HepG2 (cell line): ENCODE measurements around the gene KIF26B. TPM values are rescaled to one million over a fixed set of nuclear protein-coding genes. Genes with fewer than 3 reads are reported as not detected.

ENCODE experiments used
- ATAC-seq: fragments of 200-7000 bp; cut with Tn5 transposase; 3 replicates; pipeline ENCODE4 v1.9.1; 2020; ENCODE audit warnings: mild to moderate bottlenecking, moderate library complexity
- BruUV-seq: library from RNA; stranded (reverse); fragments of 400-500 nt; replicated peaks from 2 replicates; lab custom pipeline; 2021; lab: Mats Ljungman, UMichigan
- CTCF ChIA-PET: fragments of 300-600 bp; formaldehyde crosslinking; extraction: SDS; loops from one replicate; lab custom pipeline; 2021; ENCODE audit warnings: low total read pairs, inconsistent platforms, low intra/inter-chr PET ratio; lab: Yijun Ruan, JAX
- POLR2A ChIA-PET: fragments of 350-600 bp; sonication (Branson Sonifier 250); formaldehyde crosslinking; loops from one replicate; lab custom pipeline; 2020; ENCODE audit warnings: antibody characterized with exemption, inconsistent platforms; lab: Yijun Ruan, JAX
- DNase-seq: peaks from one replicate; pipeline ENCODE4 v3.0.0-alpha.2; 2015; ENCODE audit warnings: low spot score
- FAIRE-seq: peaks from 3 replicates; lab custom pipeline; 2011; peaks lifted over from hg19 to GRCh38; lab: Jason Lieb, UNC
- H2AFZ ChIP-seq: one replicate; pipeline ENCODE4 v1.6.1; 2011; ENCODE audit warnings: low read length, inconsistent platforms
- H3K27ac ChIP-seq: fragments of 300-600 bp; 3 replicates; pipeline ENCODE4 v1.8.0; 2011; ENCODE audit warnings: mixed run types, mild to moderate bottlenecking, mixed read lengths, low read length, inconsistent platforms; ENCODE audit not compliant: insufficient read depth; ENCODE audit errors: extremely low read length
- H3K27me3 ChIP-seq, 2 experiments: fragments of 200-600 bp in 1 of 2; 2 replicates in 1 of 2; 3 replicates in 1 of 2; pipeline versions ENCODE4 v1.6.0 to v1.8.0; 2011; ENCODE audit warnings: low read length in 2 of 2, mild to moderate bottlenecking in 2 of 2, moderate library complexity in 2 of 2, inconsistent platforms in 1 of 2; ENCODE audit not compliant: insufficient read depth in 2 of 2, control insufficient read depth in 1 of 2
- H3K36me3 ChIP-seq, 2 experiments: fragments of 200-600 bp in 1 of 2; replicated peaks in 1 of 2; 2 replicates in 1 of 2; 3 replicates in 1 of 2; pipeline versions ENCODE4 v1.5.1 to v1.8.0; 2011; ENCODE audit warnings: low read length in 2 of 2, inconsistent platforms in 1 of 2; ENCODE audit not compliant: insufficient read depth in 2 of 2, control insufficient read depth in 1 of 2
- H3K4me1 ChIP-seq: 2 replicates; pipeline ENCODE4 v1.5.1; 2012; ENCODE audit warnings: low read length, inconsistent platforms; ENCODE audit not compliant: insufficient read depth
- H3K4me2 ChIP-seq: 2 replicates; pipeline ENCODE4 v1.6.0; 2011; ENCODE audit warnings: low read depth, low read length, inconsistent platforms
- H3K4me3 ChIP-seq, 3 experiments: fragments of 200-600 bp in 1 of 3; sonication (generic), shearing (Covaris generic) in 1 of 3; replicated peaks in 1 of 3; 2 replicates each; pipeline ENCODE4 v1.5.1; 2011 to 2016; ENCODE audit warnings: low read length in 3 of 3, inconsistent platforms in 2 of 3, low read depth in 2 of 3, mild to moderate bottlenecking in 2 of 3, control low read depth in 1 of 3, mixed read lengths in 1 of 3; ENCODE audit not compliant: insufficient read depth in 1 of 3
- H3K79me2 ChIP-seq: one replicate; pipeline ENCODE4 v1.6.1; 2011; ENCODE audit warnings: low read length, inconsistent platforms; ENCODE audit not compliant: insufficient read depth
- H3K9ac ChIP-seq: 2 replicates; pipeline ENCODE4 v1.6.0; 2011; ENCODE audit warnings: mild to moderate bottlenecking, low read depth, low read length, inconsistent platforms; ENCODE audit not compliant: insufficient read depth
- H3K9me3 ChIP-seq: 2 replicates; pipeline ENCODE4 v1.5.1; 2012; ENCODE audit warnings: mild to moderate bottlenecking, low read length
- H4K20me1 ChIP-seq: 2 replicates; pipeline ENCODE4 v1.6.0; 2011; ENCODE audit warnings: inconsistent platforms, mild to moderate bottlenecking, low read length, moderate library complexity; ENCODE audit not compliant: insufficient read depth
- CENPT ChIP-seq: sonication (generic); formaldehyde crosslinking; IDR thresholded peaks from 2 replicates; pipeline ENCODE4 v1.8.0; 2022; ENCODE audit warnings: low read depth, mild to moderate bottlenecking, moderate library complexity, missing genetic modification reagents
- ELK4 ChIP-seq: sonication (generic); formaldehyde crosslinking; IDR thresholded peaks from 2 replicates; pipeline ENCODE4 v1.9.0; 2021; ENCODE audit warnings: missing genetic modification reagents, borderline replicate concordance
- FOXA1 ChIP-seq, 2 experiments: fragments of 450-650 bp in 1 of 2; sonication (generic) in 1 of 2; formaldehyde crosslinking in 1 of 2; IDR thresholded peaks; 2 replicates each; pipeline versions ENCODE4 v1.4.0 to v1.6.1; 2016 to 2020; ENCODE audit warnings: missing genetic modification reagents in 1 of 2
- IRX3 ChIP-seq: sonication (generic); formaldehyde crosslinking; IDR thresholded peaks from 2 replicates; pipeline ENCODE4 v1.8.1; 2023; ENCODE audit warnings: mild to moderate bottlenecking, low read depth, missing genetic modification reagents, borderline replicate concordance
- KLF9 ChIP-seq: IDR thresholded peaks from 2 replicates; pipeline ENCODE4 v1.6.1; 2016; ENCODE audit warnings: low read depth
- PAWR ChIP-seq: sonication (generic); formaldehyde crosslinking; IDR thresholded peaks from 2 replicates; pipeline ENCODE4 v1.4.0; 2020; ENCODE audit warnings: missing genetic modification reagents, mild to moderate bottlenecking, borderline replicate concordance
- TBP ChIP-seq: sonication (generic); formaldehyde crosslinking; IDR thresholded peaks from 2 replicates; pipeline ENCODE4 v1.5.0; 2020; ENCODE audit warnings: missing genetic modification reagents
- TGIF2 ChIP-seq: IDR thresholded peaks from 2 replicates; pipeline ENCODE4 v1.6.1; 2016; ENCODE audit warnings: control low read depth, missing compliant biosample characterization
- TSC22D2 ChIP-seq: sonication (generic); formaldehyde crosslinking; IDR thresholded peaks from 2 replicates; pipeline ENCODE4 v1.5.1; 2020; ENCODE audit warnings: missing genetic modification reagents, mild to moderate bottlenecking, borderline replicate concordance
- ZBTB1 ChIP-seq: sonication (generic); formaldehyde crosslinking; IDR thresholded peaks from 2 replicates; pipeline ENCODE4 v1.4.0; 2020; ENCODE audit warnings: missing genetic modification reagents, borderline replicate concordance
- ZBTB42 ChIP-seq: sonication (generic); formaldehyde crosslinking; IDR thresholded peaks from 2 replicates; pipeline ENCODE4 v1.5.0; 2020; ENCODE audit warnings: mild to moderate bottlenecking, missing genetic modification reagents
- ZNF124 ChIP-seq: sonication (generic); formaldehyde crosslinking; IDR thresholded peaks from 2 replicates; pipeline ENCODE4 v1.4.0; 2020; ENCODE audit warnings: missing genetic modification reagents
- ZNF296 ChIP-seq: sonication (generic); formaldehyde crosslinking; conservative IDR thresholded peaks from 2 replicates; pipeline ENCODE4 v1.5.0; 2020; ENCODE audit warnings: mild to moderate bottlenecking, missing genetic modification reagents
- ZNF451 ChIP-seq: sonication (generic); formaldehyde crosslinking; IDR thresholded peaks from 2 replicates; pipeline ENCODE4 v1.5.0; 2020; ENCODE audit warnings: mild to moderate bottlenecking, missing genetic modification reagents
- ZNF737 ChIP-seq: sonication (generic); formaldehyde crosslinking; IDR thresholded peaks from 2 replicates; pipeline ENCODE4 v1.5.0; 2020; ENCODE audit warnings: missing genetic modification reagents, mild to moderate bottlenecking, borderline replicate concordance
- ZNF891 ChIP-seq: sonication (generic); formaldehyde crosslinking; IDR thresholded peaks from 2 replicates; pipeline ENCODE4 v1.5.0; 2020; ENCODE audit warnings: mild to moderate bottlenecking, missing genetic modification reagents
- ZSCAN31 ChIP-seq: sonication (generic); formaldehyde crosslinking; IDR thresholded peaks from 2 replicates; pipeline ENCODE4 v1.5.0; 2020; ENCODE audit warnings: low read depth, mild to moderate bottlenecking, missing genetic modification reagents
- WGBS: methylation state at CpG from one replicate; pipeline ENCODE4 v1.1.6; 2017; ENCODE audit warnings: low lambda C conversion rate; 5-methylcytosine and 5-hydroxymethylcytosine counted together
- in situ Hi-C: cut with HindIII; loops from 2 replicates; pipeline ENCODE4 v1.10.0; 2017; ENCODE audit warnings: low pct_unique_long_range_greater_than_20kb; ENCODE audit not compliant: extremely low pct_ligation_motif_present
- intact Hi-C: fragments of 100-400 bp; cut with micrococcal nuclease; formaldehyde crosslinking; loops from one replicate; pipeline ENCODE4 v1.10.0; 2022; ENCODE audit not compliant: unreplicated experiment
- polyA plus RNA-seq, 8 experiments: library from polyadenylated mRNA; depleted of rRNA in 3 of 8; stranded (reverse) in 7 of 8; unstranded in 1 of 8; fragments of >200 nt; fragmentation: Illumina TruSeq in 4 of 8; extraction: Trizol in 4 of 8; gene quantifications; 2 replicates each; pipeline versions ENCODE4 v1.2.1 to v1.2.3, GENCODE V29; 2011 to 2016; ENCODE audit warnings: low read depth in 4 of 8, missing spikeins in 1 of 8, mixed read lengths in 1 of 8; ENCODE audit not compliant: insufficient read depth in 1 of 8
- total RNA-seq, 5 experiments: library from RNA; depleted of rRNA; stranded (reverse); fragments of >200 nt; fragmentation: Illumina TruSeq; extraction: Trizol; gene quantifications; 2 replicates each; pipeline ENCODE4 v1.2.3, GENCODE V29; 2016; ENCODE audit warnings: low read depth in 1 of 5
- TF ChIP-seq, protein P1 (sequence below): sonication (generic); formaldehyde crosslinking; IDR thresholded peaks from 2 replicates; pipeline ENCODE4 v1.4.0; 2020; ENCODE audit warnings: missing genetic modification reagents
- TF ChIP-seq, protein P2 (sequence below): sonication (generic); formaldehyde crosslinking; IDR thresholded peaks from 2 replicates; pipeline ENCODE4 v1.5.0; 2020; ENCODE audit warnings: mild to moderate bottlenecking, low read depth, missing genetic modification reagents, borderline replicate concordance
- TF ChIP-seq, protein P3 (sequence below): sonication (generic); formaldehyde crosslinking; IDR thresholded peaks from 2 replicates; pipeline ENCODE4 v1.5.1; 2020; ENCODE audit warnings: mild to moderate bottlenecking, moderate library complexity, missing genetic modification reagents

The KIF26B gene
- total and polyA plus RNA-seq, 2 of the 13 experiments (the other 11 are each of a cell fraction or from before 2014, with no cell fraction given) = 0.08 to 0.09 TPM

GRCh38 chr1:245209658-245210435 lies 55.1 kb downstream of the KIF26B start:
- WGBS = 86% methylated on average over 9 of the region's 13 CpGs
- TF ChIP-seq ZSCAN31 (CRISPR knock-in tag) (no peak), TBP (CRISPR knock-in tag) (no peak), PAWR (no peak), ZNF737 (CRISPR knock-in tag) (no peak), ZBTB1 (CRISPR knock-in tag) (no peak), ZNF891 (CRISPR knock-in tag) (no peak), FOXA1 (IDR thresholded peaks at IDR 0.05) (no peak), FOXA1 (CRISPR knock-in tag; IDR thresholded peaks at IDR 0.05) (no peak), IRX3 (no peak), CENPT (CRISPR knock-in tag) (no peak), KLF9 (CRISPR knock-in tag) (no peak), TSC22D2 (CRISPR knock-in tag) (no peak), ZNF296 (no peak), ZNF451 (CRISPR knock-in tag) (no peak), TGIF2 (no peak), ELK4 (no peak), ZBTB42 (no peak), ZNF124 (CRISPR knock-in tag) (no peak)
- TF ChIP-seq, protein P1, sequence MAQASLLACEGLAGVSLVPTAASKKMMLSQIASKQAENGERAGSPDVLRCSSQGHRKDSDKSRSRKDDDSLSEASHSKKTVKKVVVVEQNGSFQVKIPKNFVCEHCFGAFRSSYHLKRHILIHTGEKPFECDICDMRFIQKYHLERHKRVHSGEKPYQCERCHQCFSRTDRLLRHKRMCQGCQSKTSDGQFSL (CRISPR knock-in tag) = no peak
- TF ChIP-seq, protein P2, sequence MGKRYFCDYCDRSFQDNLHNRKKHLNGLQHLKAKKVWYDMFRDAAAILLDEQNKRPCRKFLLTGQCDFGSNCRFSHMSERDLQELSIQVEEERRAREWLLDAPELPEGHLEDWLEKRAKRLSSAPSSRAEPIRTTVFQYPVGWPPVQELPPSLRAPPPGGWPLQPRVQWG (CRISPR knock-in tag) = no peak
- TF ChIP-seq, protein P3, sequence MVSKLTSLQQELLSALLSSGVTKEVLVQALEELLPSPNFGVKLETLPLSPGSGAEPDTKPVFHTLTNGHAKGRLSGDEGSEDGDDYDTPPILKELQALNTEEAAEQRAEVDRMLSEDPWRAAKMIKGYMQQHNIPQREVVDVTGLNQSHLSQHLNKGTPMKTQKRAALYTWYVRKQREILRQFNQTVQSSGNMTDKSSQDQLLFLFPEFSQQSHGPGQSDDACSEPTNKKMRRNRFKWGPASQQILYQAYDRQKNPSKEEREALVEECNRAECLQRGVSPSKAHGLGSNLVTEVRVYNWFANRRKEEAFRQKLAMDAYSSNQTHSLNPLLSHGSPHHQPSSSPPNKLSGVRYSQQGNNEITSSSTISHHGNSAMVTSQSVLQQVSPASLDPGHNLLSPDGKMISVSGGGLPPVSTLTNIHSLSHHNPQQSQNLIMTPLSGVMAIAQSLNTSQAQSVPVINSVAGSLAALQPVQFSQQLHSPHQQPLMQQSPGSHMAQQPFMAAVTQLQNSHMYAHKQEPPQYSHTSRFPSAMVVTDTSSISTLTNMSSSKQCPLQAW (CRISPR knock-in tag) = no peak
- Histone ChIP-seq H2AFZ (no peak overlapping the region), H3K4me2 (no peak overlapping the region), H4K20me1 (no peaks in the 10 kb centered on the region), H3K27me3 (no peaks in the 10 kb centered on the region), H3K4me1 (no peaks in the 10 kb centered on the region), H3K36me3 (no peaks in the 10 kb centered on the region), H3K27ac (no peak overlapping the region), H3K4me3 (no peak overlapping the region), H3K9me3 (peaks cover 20% of the 10 kb centered on the region), H3K9ac (no peak overlapping the region), H3K79me2 (no peaks in the 10 kb centered on the region)
- intact Hi-C loops (no loop called here), in situ Hi-C loops (no loop called here)
- no TSS peak for BruUV-seq
- ATAC-seq (no peak), FAIRE-seq (no peak), DNase-seq (no peak)
- POLR2A ChIA-PET = no interaction called here
- CTCF ChIA-PET = no interaction called here
